Mesothelial cell of epicardium (in vitro differentiated cells): ENCODE results near the gene MAST4. TPM values are rescaled to one million over a fixed set of nuclear protein-coding genes. Genes with fewer than 3 reads are reported as not detected.

Source experiments
- DNase-seq, 2 experiments: peaks; one replicate each; pipeline ENCODE4 v3.0.0; 2021; ENCODE audit warnings: low spot score in 2 of 2; ENCODE audit not compliant: unreplicated experiment in 2 of 2
- H3K27ac Mint-ChIP-seq: 2 replicates; pipeline ENCODE4 v1.8.0; 2021; ENCODE audit warnings: mixed read lengths
- H3K27me3 Mint-ChIP-seq: 2 replicates; pipeline ENCODE4 v1.8.0; 2021; ENCODE audit warnings: low read depth, mixed read lengths
- H3K36me3 Mint-ChIP-seq: 2 replicates; pipeline ENCODE4 v1.8.0; 2021; ENCODE audit warnings: mixed read lengths
- H3K4me1 Mint-ChIP-seq: 2 replicates; pipeline ENCODE4 v1.8.0; 2021; ENCODE audit warnings: mixed read lengths
- H3K4me3 Mint-ChIP-seq: 2 replicates; pipeline ENCODE4 v1.8.0; 2021; ENCODE audit warnings: mild to moderate bottlenecking, moderate library complexity, mixed read lengths
- H3K9me3 Mint-ChIP-seq: 2 replicates; pipeline ENCODE4 v1.8.0; 2021; ENCODE audit warnings: mixed read lengths
- total RNA-seq: library from RNA; stranded (reverse); gene quantifications from 3 replicates; pipeline ENCODE4 v1.2.1, GENCODE V29; 2021
- TF ChIP-seq, protein P1 (sequence below): fragments of 200-600 bp; sonication (generic); IDR thresholded peaks from one replicate; pipeline ENCODE4 v1.5.0; 2021; ENCODE audit warnings: antibody characterized with exemption; ENCODE audit not compliant: unreplicated experiment

MAST4 gene
- total RNA-seq, 1 donor from 2014 or later, result 29.8 TPM

DNA sequence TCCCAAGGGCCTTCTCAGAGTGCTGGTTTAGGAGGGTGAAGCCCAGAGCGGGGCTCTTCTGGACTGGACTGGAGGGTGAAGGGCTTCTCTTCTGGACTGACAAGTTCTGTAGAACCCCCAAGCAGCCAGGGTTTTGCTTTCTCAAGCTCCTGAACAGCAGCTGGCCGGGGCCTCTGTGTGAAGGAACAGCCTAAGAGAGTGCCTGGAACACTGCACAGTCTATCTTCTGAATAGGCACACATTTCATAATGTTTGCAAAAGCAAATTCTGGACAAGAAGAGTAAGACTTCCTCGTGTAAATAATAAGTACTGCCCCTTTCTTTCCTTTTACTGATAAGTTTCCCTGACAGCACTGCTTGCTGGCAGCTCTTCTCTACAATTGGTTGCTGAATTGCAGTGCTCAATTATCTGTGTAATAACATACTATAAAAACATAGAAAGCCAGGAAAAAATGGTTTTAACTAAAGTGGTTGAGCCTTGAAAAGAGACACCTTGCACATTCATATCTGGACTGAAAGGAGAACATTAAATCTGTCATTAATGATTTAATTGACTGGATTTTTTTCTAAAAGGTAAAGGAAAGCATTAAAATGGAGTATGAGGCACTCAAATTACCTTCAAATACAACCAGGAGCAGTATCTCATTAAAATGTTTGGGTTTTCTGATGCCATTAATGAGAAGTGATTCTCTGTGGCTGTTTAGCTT, 20.5 kb downstream of the MAST4 start:
- no peaks in the 10 kb centered on the region for H3K27me3 Mint-ChIP-seq
- TF ChIP-seq, protein P1, sequence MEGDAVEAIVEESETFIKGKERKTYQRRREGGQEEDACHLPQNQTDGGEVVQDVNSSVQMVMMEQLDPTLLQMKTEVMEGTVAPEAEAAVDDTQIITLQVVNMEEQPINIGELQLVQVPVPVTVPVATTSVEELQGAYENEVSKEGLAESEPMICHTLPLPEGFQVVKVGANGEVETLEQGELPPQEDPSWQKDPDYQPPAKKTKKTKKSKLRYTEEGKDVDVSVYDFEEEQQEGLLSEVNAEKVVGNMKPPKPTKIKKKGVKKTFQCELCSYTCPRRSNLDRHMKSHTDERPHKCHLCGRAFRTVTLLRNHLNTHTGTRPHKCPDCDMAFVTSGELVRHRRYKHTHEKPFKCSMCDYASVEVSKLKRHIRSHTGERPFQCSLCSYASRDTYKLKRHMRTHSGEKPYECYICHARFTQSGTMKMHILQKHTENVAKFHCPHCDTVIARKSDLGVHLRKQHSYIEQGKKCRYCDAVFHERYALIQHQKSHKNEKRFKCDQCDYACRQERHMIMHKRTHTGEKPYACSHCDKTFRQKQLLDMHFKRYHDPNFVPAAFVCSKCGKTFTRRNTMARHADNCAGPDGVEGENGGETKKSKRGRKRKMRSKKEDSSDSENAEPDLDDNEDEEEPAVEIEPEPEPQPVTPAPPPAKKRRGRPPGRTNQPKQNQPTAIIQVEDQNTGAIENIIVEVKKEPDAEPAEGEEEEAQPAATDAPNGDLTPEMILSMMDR, result no peak
- peaks cover 24% of the 10 kb centered on the region for H3K4me1 Mint-ChIP-seq
- H3K4me3 Mint-ChIP-seq, result no peak overlapping the region
- DNase-seq, result no peak
- H3K9me3 Mint-ChIP-seq, result no peaks in the 10 kb centered on the region
- H3K27ac Mint-ChIP-seq, result no peak overlapping the region
- H3K36me3 Mint-ChIP-seq, result no peaks in the 10 kb centered on the region

DNA sequence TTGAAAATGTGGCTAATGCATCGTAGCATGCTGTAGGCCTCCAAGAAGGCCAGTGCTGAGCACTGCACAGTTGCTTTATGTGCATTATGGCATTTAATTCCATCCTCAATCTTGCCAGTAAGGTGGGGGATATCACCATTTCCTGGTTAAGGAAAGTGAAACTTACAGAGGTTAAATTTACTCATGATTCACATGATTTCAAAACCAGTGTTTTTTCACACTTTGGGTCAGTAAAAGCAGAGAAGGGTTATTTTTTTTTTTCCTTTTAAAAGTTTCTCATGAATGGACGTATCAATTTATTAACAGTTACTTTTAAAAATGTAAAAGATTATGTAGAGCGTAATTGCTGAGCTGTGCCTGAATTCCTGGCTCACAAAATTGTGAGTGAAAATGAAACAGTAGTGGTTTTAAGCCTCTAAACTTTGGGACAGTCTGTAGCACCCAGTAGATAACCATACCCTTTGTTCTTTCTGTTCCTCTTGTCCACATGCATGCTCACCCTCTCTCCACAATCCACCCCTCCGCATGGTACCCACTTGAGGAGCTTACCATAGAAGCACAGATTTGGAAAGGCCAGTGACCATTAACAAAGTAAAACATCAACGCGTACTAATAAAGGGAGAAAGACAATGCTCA, 21.2 kb downstream of the MAST4 start:
- TF ChIP-seq, protein P1, result no peak
- Mint-ChIP-seq H3K4me3 (no peak overlapping the region), H3K27me3 (no peaks in the 10 kb centered on the region), H3K27ac (no peak overlapping the region), H3K36me3 (peaks cover 2% of the 10 kb centered on the region), H3K4me1 (peaks cover 24% of the 10 kb centered on the region), H3K9me3 (peaks cover 5% of the 10 kb centered on the region)
- no peak for DNase-seq

DNA sequence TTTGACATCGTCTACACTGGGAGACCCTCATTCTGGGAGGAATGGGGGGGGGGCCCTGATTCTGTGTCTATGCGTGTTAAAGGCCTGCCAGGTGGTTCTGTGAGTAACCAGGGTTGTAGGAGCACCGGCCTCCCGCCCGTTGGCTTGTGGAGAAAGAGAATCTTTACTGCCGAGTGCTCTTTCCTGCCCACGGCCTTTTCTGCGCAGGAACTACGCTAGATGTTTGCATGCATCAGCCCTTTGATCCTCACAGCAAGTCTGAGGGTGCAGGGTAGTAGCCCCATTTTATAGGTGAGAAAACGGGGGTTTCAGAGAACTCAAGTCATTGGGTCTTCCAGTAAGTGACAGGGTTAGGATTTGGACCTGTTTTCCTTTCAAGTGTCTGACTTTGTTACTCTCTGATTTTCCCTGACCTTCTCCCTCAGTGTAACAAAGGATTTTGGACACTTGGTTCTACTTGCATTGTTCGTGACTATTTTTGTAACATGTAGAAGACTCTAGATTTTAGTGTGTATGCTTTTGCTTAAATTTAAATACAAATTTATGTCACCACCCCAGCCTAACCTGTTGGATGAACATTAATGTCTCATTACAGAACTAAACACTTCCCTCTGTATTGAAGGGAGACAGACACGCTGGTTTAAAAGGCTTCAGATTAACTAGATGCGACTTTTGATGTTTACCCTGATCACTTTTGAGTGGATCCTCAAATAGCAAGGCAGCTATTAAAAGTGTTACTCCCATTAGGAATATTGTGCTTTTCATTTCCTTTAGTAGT, 22.0 kb downstream of the MAST4 start:
- no peak for DNase-seq
- no peak overlapping the region for H3K27ac Mint-ChIP-seq
- TF ChIP-seq, protein P1, result no peak
- H3K27me3 Mint-ChIP-seq, result no peaks in the 10 kb centered on the region
- no peak overlapping the region for H3K4me3 Mint-ChIP-seq
- peaks cover 4% of the 10 kb centered on the region for H3K36me3 Mint-ChIP-seq
- peaks cover 10% of the 10 kb centered on the region for H3K9me3 Mint-ChIP-seq
- peaks cover 24% of the 10 kb centered on the region for H3K4me1 Mint-ChIP-seq

DNA sequence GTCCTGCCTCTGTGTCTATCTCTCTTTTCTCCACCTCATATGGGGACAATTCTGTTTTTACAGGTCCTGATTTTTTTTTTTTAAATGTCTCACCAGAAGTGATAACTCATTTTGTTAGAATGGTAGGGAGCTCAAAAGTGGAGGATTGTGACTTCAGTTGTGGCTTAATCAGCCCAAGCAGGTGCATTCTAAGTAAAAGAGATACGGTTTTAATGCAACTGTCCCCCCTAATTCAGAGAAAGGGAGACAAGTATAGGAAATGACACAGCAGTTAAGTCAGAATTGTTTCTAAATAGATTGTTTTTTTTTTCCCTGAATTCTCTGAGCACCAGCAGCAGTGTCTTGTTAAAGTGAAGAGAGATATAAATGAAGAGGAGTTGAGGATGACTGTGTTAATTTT, 24.5 kb downstream of the MAST4 start:
- no peaks in the 10 kb centered on the region for H3K27me3 Mint-ChIP-seq
- DNase-seq, result no peak
- H3K27ac Mint-ChIP-seq, result no peak overlapping the region
- peaks cover 20% of the 10 kb centered on the region for H3K9me3 Mint-ChIP-seq
- peaks cover 4% of the 10 kb centered on the region for H3K36me3 Mint-ChIP-seq
- peaks cover 20% of the 10 kb centered on the region for H3K4me1 Mint-ChIP-seq
- TF ChIP-seq, protein P1, result no peak
- H3K4me3 Mint-ChIP-seq, result no peak overlapping the region

DNA sequence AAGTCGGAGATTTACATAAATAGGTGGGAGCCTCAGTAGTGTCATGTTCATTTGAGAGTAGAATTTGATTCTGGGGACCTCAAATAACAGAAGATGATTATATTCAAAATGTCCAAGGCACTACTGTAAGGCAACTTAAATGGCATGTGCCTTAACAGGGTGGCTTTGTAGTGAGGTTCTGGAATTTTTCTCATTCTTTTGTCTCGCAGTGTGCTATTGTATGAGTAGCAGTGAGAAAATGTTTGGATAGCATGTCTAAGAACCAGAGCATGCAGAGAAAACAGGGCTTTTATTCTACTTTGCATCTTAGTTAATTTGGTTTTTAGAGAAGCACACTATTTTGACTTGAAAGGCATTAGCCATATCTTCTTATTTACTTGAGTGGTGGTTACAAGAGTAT, 25.0 kb downstream of the MAST4 start:
- Mint-ChIP-seq H3K4me1 (peaks cover 16% of the 10 kb centered on the region), H3K27ac (no peak overlapping the region), H3K9me3 (peaks cover 20% of the 10 kb centered on the region), H3K4me3 (no peak overlapping the region), H3K27me3 (no peaks in the 10 kb centered on the region), H3K36me3 (peaks cover 4% of the 10 kb centered on the region)
- DNase-seq, result no peak
- TF ChIP-seq, protein P1, result no peak
